GM21619 (cell line): ENCODE data around the gene BCCIP.

Experiments
- ATAC-seq: cut with Tn5 transposase; IDR thresholded peaks from one replicate; pipeline ENCODE4 v1.9.1; 2021; ENCODE audit not compliant: unreplicated experiment

The BCCIP gene

GRCh38 chr10:125822878-125823662 is at the start of gene BCCIP, which contains the start of gene UROS:
Gene BCCIP (plus strand): TSS chr10:125823546. CDS start chr10:125823558, 12 bp downstream.
Gene UROS (minus strand): TSS chr10:125823258. CDS start chr10:125816499, 6,759 bp downstream.
- peak; percentile 63 for ATAC-seq

- no peak for ATAC-seq
Observed at GRCh38 chr10:125773687-125774543, 49.4 kb upstream of the BCCIP start.

- no peak for ATAC-seq
Observed at GRCh38 chr10:125774581-125775191, 48.7 kb upstream of the BCCIP start.

- no peak for ATAC-seq
Observed at GRCh38 chr10:125775491-125776106, 47.7 kb upstream of the BCCIP start, which contains the start of gene MMP21. Gene MMP21 (minus strand): TSS chr10:125775821. CDS start chr10:125775821, 0 bp downstream.

- no peak for ATAC-seq
Observed at GRCh38 chr10:125777806-125778205, 45.5 kb upstream of the BCCIP start.

- no peak for ATAC-seq
Observed at GRCh38 chr10:125778556-125778955, 44.8 kb upstream of the BCCIP start.

GRCh38 chr10:125779403-125780327 is 43.7 kb upstream of the BCCIP start:
- no peak for ATAC-seq

- ATAC-seq, result no peak
Observed at GRCh38 chr10:125781374-125781773, 42.0 kb upstream of the BCCIP start.

- no peak for ATAC-seq
Observed at GRCh38 chr10:125782054-125782453, 41.3 kb upstream of the BCCIP start.

GRCh38 chr10:125782616-125783015 is 40.7 kb upstream of the BCCIP start:
- no peak for ATAC-seq

- ATAC-seq, result no peak
Observed at GRCh38 chr10:125783408-125783807, 39.9 kb upstream of the BCCIP start.

- peak; percentile 83 for ATAC-seq
Observed at GRCh38 chr10:125783957-125784356, 39.4 kb upstream of the BCCIP start.

- no peak for ATAC-seq
Observed at GRCh38 chr10:125785791-125786190, 37.6 kb upstream of the BCCIP start.

- no peak for ATAC-seq
Observed at GRCh38 chr10:125788156-125789034, 35.0 kb upstream of the BCCIP start.

GRCh38 chr10:125792342-125793300 is 30.7 kb upstream of the BCCIP start:
- ATAC-seq, result no peak

GRCh38 chr10:125795128-125795527 is 28.2 kb upstream of the BCCIP start:
- no peak for ATAC-seq

GRCh38 chr10:125795637-125796190 is 27.6 kb upstream of the BCCIP start:
- no peak for ATAC-seq
